GM12864 (cell line): ENCODE data around the gene HAUS3.
"Not testable (repeated sequence)": the region's sequence is repeated elsewhere in the genome, so short reads cannot be mapped to it uniquely, and the experiment has no call there.

Experiments
- DNase-seq: peaks from one replicate; pipeline ENCODE4 v3.0.0-alpha.2; 2011; ENCODE audit warnings: low read depth
- H3K4me3 ChIP-seq: 2 replicates; pipeline ENCODE4 v1.5.1; 2011; ENCODE audit warnings: mild to moderate bottlenecking, low read depth, low read length, control low read depth
- TF ChIP-seq, protein P1 (sequence below): IDR thresholded peaks from 2 replicates; pipeline ENCODE4 v1.5.1; 2011; ENCODE audit warnings: low read depth, mild to moderate bottlenecking, moderate library complexity, low read length, control low read depth, inconsistent platforms; ENCODE audit errors: missing control alignments

Gene HAUS3

GRCh38 chr4:2222838-2223237 lies 19.1 kb downstream of the HAUS3 start:
- DNase-seq = no peak
- H3K4me3 ChIP-seq = no peak overlapping the region
- TF ChIP-seq, protein P1, sequence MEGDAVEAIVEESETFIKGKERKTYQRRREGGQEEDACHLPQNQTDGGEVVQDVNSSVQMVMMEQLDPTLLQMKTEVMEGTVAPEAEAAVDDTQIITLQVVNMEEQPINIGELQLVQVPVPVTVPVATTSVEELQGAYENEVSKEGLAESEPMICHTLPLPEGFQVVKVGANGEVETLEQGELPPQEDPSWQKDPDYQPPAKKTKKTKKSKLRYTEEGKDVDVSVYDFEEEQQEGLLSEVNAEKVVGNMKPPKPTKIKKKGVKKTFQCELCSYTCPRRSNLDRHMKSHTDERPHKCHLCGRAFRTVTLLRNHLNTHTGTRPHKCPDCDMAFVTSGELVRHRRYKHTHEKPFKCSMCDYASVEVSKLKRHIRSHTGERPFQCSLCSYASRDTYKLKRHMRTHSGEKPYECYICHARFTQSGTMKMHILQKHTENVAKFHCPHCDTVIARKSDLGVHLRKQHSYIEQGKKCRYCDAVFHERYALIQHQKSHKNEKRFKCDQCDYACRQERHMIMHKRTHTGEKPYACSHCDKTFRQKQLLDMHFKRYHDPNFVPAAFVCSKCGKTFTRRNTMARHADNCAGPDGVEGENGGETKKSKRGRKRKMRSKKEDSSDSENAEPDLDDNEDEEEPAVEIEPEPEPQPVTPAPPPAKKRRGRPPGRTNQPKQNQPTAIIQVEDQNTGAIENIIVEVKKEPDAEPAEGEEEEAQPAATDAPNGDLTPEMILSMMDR = no peak

- H3K4me3 ChIP-seq = not testable (repeated sequence)
These were observed 20.5 kb downstream of the HAUS3 start for GRCh38 chr4:2221378-2221777.

GRCh38 chr4:2220016-2220630 lies 21.8 kb downstream of the HAUS3 start:
- TF ChIP-seq, protein P1 = peak; percentile 98
- no peak overlapping the region for H3K4me3 ChIP-seq
- DNase-seq = peak; percentile 34

More at GRCh38 chr4:2221378-2221777, 20.5 kb downstream of the HAUS3 start:
- DNase-seq = not testable (repeated sequence)

DNA sequence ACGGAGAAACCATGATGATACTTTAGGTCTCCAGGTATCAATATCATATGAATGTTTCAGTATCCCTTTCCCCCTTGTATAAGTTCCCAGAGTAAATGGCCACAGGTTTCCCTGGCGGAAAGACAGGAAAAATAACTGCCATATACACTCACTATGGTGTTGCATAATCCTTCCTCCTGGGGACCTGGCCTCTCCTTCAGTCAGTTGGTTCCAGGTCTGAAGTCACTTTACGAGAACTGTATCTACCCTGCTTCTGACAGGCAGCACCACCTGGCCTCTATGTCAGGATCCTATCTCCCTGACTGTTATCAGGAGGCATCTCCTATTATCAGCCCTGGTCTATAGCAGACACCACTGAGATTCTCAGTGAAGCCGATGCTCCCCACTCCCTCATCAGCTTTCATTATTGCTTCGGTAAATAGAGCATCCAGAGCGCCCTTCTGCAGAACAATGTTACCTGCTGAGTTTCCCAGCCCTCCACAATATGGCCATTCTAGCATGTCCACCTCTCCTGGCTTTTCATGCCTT lies 22.6 kb downstream of the HAUS3 start:
- no peak overlapping the region for H3K4me3 ChIP-seq
- TF ChIP-seq, protein P1 = no peak
- DNase-seq = no peak

DNA sequence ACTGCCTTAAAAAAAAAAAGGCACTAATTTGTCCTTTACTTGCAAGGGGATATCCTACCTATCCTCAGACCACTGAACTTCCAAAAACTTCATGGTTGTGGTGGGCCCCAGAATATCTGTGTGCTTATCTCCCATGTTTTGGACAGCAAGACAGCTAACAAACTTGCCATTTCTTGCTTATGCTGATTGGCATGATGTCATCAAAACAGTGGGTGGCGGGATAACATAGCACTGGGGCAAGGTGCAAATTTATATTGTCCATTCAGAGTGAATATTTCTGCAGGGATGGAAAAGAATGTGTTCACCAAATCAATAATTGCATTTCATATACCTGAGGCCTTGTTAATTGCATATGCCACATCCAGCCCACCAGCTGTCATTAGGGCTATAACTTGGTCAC lies 23.5 kb downstream of the HAUS3 start:
- no peak overlapping the region for H3K4me3 ChIP-seq
- TF ChIP-seq, protein P1 = no peak
- DNase-seq = no peak

DNA sequence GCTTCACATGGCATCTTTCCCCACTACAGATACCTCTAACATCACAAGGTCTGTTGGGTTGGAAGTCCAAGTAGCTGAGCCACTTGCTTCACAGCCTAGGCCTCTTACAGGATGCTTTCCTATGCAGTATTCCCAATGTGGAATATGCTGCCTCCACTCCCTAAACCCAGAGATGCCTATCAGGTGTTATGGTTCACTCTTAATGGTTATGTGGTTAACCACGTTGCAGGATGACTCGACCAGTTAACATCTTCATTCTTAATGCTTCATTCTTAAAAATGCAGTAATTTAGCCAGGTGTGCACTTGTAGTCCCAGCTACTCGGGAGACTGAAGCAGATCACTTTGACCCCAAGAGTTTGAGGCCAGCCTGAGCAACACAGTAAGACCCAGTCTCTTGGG lies 24.2 kb downstream of the HAUS3 start:
- DNase-seq = no peak
- TF ChIP-seq, protein P1 = no peak
- H3K4me3 ChIP-seq = no peak overlapping the region

DNA sequence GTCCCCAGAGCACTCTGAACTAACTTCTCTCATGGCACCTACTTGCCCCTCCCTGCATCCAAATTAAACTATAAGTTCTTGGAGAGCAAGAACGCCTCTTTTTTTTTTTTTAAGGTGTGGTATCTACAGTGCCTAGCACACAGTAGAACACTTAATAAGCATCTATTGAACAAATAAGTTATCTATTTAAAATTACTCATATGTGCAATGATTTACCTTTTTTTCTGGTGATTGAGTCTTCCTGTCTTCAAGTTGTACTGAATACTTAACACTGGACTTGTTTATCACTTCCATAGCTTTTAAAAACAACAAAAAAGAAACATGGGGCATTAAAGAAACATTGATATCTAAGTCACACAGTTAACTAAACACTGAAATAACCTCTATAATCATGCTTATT lies 29.1 kb downstream of the HAUS3 start:
- DNase-seq = no peak
- H3K4me3 ChIP-seq = no peak overlapping the region
- TF ChIP-seq, protein P1 = no peak

- not testable (repeated sequence) for DNase-seq, H3K4me3 ChIP-seq
These were observed 39.1 kb downstream of the HAUS3 start for GRCh38 chr4:2202789-2203188.
